H9 (cell line): ENCODE results near the gene FAM83C. TPM values are rescaled to one million over a fixed set of nuclear protein-coding genes. Genes with fewer than 3 reads are reported as not detected.

ENCODE experiments used
- DNase-seq: peaks from one replicate; pipeline ENCODE4 v3.0.0-alpha.2; 2017
- H2AFZ ChIP-seq: one replicate; pipeline ENCODE4 v1.6.1; 2013; ENCODE audit warnings: mild to moderate bottlenecking, low read length, control low read depth, moderate library complexity
- H2AK5ac ChIP-seq: 2 replicates; pipeline ENCODE4 v1.6.1; 2013; ENCODE audit warnings: low read length, control low read depth, mixed read lengths; ENCODE audit not compliant: insufficient read length
- H2BK120ac ChIP-seq: one replicate; pipeline ENCODE4 v1.6.1; 2013; ENCODE audit warnings: low read depth, mild to moderate bottlenecking, low read length, control low read depth, inconsistent platforms; ENCODE audit not compliant: poor library complexity, severe bottlenecking
- H2BK12ac ChIP-seq: 2 replicates; pipeline ENCODE4 v1.6.1; 2013; ENCODE audit warnings: low read length, control low read depth, mixed read lengths, low read depth; ENCODE audit not compliant: insufficient read length
- H2BK15ac ChIP-seq: 2 replicates; pipeline ENCODE4 v1.6.1; 2013; ENCODE audit warnings: low read depth, low read length, control low read depth
- H2BK20ac ChIP-seq: one replicate; pipeline ENCODE4 v1.6.1; 2013; ENCODE audit warnings: low read depth, mild to moderate bottlenecking, low read length, control low read depth, inconsistent platforms; ENCODE audit not compliant: poor library complexity, severe bottlenecking
- H2BK5ac ChIP-seq: 2 replicates; pipeline ENCODE4 v1.6.1; 2013; ENCODE audit warnings: low read length, control low read depth, mixed read lengths; ENCODE audit not compliant: insufficient read length
- H3K14ac ChIP-seq: 2 replicates; pipeline ENCODE4 v1.6.1; 2013; ENCODE audit warnings: low read length, control low read depth; ENCODE audit not compliant: insufficient read depth
- H3K18ac ChIP-seq: 2 replicates; pipeline ENCODE4 v1.6.1; 2013; ENCODE audit warnings: low read depth, mild to moderate bottlenecking, mixed read lengths, low read length, control low read depth; ENCODE audit not compliant: insufficient read length
- H3K23ac ChIP-seq: 2 replicates; pipeline ENCODE4 v1.6.1; 2013; ENCODE audit warnings: low read length, control low read depth, mixed read lengths, low read depth; ENCODE audit not compliant: insufficient read length
- H3K23me2 ChIP-seq: 2 replicates; pipeline ENCODE4 v1.6.1; 2013; ENCODE audit warnings: low read depth, mild to moderate bottlenecking, mixed read lengths, low read length, control low read depth; ENCODE audit not compliant: insufficient read length, poor library complexity, severe bottlenecking
- H3K27ac ChIP-seq: 2 replicates; pipeline ENCODE4 v1.5.1; 2013; ENCODE audit warnings: low read length, control low read depth, mixed read lengths, low read depth; ENCODE audit not compliant: insufficient read length
- H3K27me3 ChIP-seq: 2 replicates; pipeline ENCODE4 v1.6.1; 2013; ENCODE audit warnings: low read length, control low read depth, inconsistent platforms; ENCODE audit not compliant: insufficient read depth
- H3K4ac ChIP-seq: 2 replicates; pipeline ENCODE4 v1.6.1; 2013; ENCODE audit warnings: low read depth, mild to moderate bottlenecking, control low read depth, inconsistent platforms, low read length, moderate library complexity
- H3K4me1 ChIP-seq: 2 replicates; pipeline ENCODE4 v1.6.1; 2013; ENCODE audit warnings: low read length, control low read depth, inconsistent platforms; ENCODE audit not compliant: insufficient read depth
- H3K4me2 ChIP-seq: 2 replicates; pipeline ENCODE4 v1.6.1; 2013; ENCODE audit warnings: low read length, control low read depth, mixed read lengths; ENCODE audit not compliant: insufficient read length, insufficient read depth
- H3K56ac ChIP-seq: 2 replicates; pipeline ENCODE4 v1.6.1; 2013; ENCODE audit warnings: low read depth, mild to moderate bottlenecking, mixed read lengths, low read length, control low read depth; ENCODE audit not compliant: insufficient read length
- H3K79me1 ChIP-seq: 2 replicates; pipeline ENCODE4 v1.6.1; 2013; ENCODE audit warnings: low read depth, mild to moderate bottlenecking, moderate library complexity, low read length, control low read depth, inconsistent platforms; ENCODE audit not compliant: insufficient read depth, poor library complexity, severe bottlenecking
- H3K79me2 ChIP-seq: 2 replicates; pipeline ENCODE4 v1.6.1; 2013; ENCODE audit warnings: low read length, control low read depth, inconsistent platforms; ENCODE audit not compliant: insufficient read depth
- H3K9ac ChIP-seq: 2 replicates; pipeline ENCODE4 v1.6.1; 2013; ENCODE audit warnings: low read length, control low read depth, mixed read lengths; ENCODE audit not compliant: insufficient read length; ENCODE audit errors: extremely low read depth
- H3K9me3 ChIP-seq: one replicate; pipeline ENCODE4 v1.6.1; 2013; ENCODE audit warnings: low read depth, low read length, inconsistent platforms; ENCODE audit not compliant: control insufficient read depth
- H3T11ph ChIP-seq: one replicate; pipeline ENCODE4 v1.6.1; 2013; ENCODE audit warnings: mild to moderate bottlenecking, low read length, control low read depth, inconsistent platforms
- H4K20me1 ChIP-seq: one replicate; pipeline ENCODE4 v1.6.1; 2013; ENCODE audit not compliant: control insufficient read depth, insufficient read length, insufficient read depth
- H4K5ac ChIP-seq: 2 replicates; pipeline ENCODE4 v1.6.1; 2013; ENCODE audit warnings: low read depth, mild to moderate bottlenecking, mixed read lengths, low read length, control low read depth; ENCODE audit not compliant: insufficient read length
- H4K8ac ChIP-seq: replicated peaks from 2 replicates; pipeline ENCODE4 v1.6.1; 2013; ENCODE audit warnings: low read length, control low read depth, mixed read lengths, low read depth; ENCODE audit not compliant: insufficient read length
- H4K91ac ChIP-seq: 2 replicates; pipeline ENCODE4 v1.6.1; 2013; ENCODE audit warnings: low read depth, mild to moderate bottlenecking, moderate library complexity, mixed read lengths, low read length, control low read depth; ENCODE audit not compliant: insufficient read length
- H3K27ac Mint-ChIP-seq, 3 experiments: 2 replicates in 2 of 3; 3 replicates in 1 of 3; pipeline ENCODE4 v1.8.0; 2020 to 2021; ENCODE audit warnings: mixed read lengths in 3 of 3, mild to moderate bottlenecking in 1 of 3, moderate library complexity in 1 of 3
- H3K27me3 Mint-ChIP-seq: 2 replicates; pipeline ENCODE4 v1.8.0; 2021; ENCODE audit warnings: low read depth, mild to moderate bottlenecking, moderate library complexity, mixed read lengths
- H3K36me3 Mint-ChIP-seq, 3 experiments: 2 replicates in 2 of 3; 3 replicates in 1 of 3; pipeline ENCODE4 v1.8.0; 2020 to 2021; ENCODE audit warnings: low read depth in 3 of 3, mixed read lengths in 3 of 3; ENCODE audit not compliant: insufficient read depth in 1 of 3
- H3K4me1 Mint-ChIP-seq, 2 experiments: 2 replicates each; pipeline ENCODE4 v1.8.0; 2020; ENCODE audit warnings: mixed read lengths in 2 of 2
- H3K4me3 Mint-ChIP-seq, 2 experiments: 2 replicates in 1 of 2; 3 replicates in 1 of 2; pipeline ENCODE4 v1.8.0; 2020 to 2021; ENCODE audit warnings: mild to moderate bottlenecking in 2 of 2, mixed read lengths in 2 of 2, moderate library complexity in 1 of 2
- H3K9me3 Mint-ChIP-seq, 2 experiments: 2 replicates in 1 of 2; 3 replicates in 1 of 2; pipeline ENCODE4 v1.8.0; 2020; ENCODE audit warnings: mild to moderate bottlenecking in 2 of 2, mixed read lengths in 2 of 2, moderate library complexity in 1 of 2
- CTCF ChIP-seq: fragments of 200-600 bp; sonication (generic); conservative IDR thresholded peaks from 3 replicates; pipeline ENCODE4 v1.8.0; 2021; ENCODE audit warnings: antibody characterized with exemption, mild to moderate bottlenecking
- WGBS: extraction: QIAGEN DNeasy Blood & Tissue Kit; methylation state at CpG from one replicate; pipeline ENCODE4 v1.1.7; 2013; ENCODE audit warnings: missing lambda C conversion rate, low lambda C conversion rate, mixed read lengths; ENCODE audit not compliant: insufficient read length; ENCODE audit errors: extremely low coverage; 5-methylcytosine and 5-hydroxymethylcytosine counted together
- total RNA-seq: library from RNA; stranded (reverse); gene quantifications from 2 replicates; pipeline ENCODE4 v1.2.1, GENCODE V29; 2021

The FAM83C gene
- total RNA-seq, 1 experiment from 2014 or later: not detected

- no CpG with 5 or more reads among the region's 19 CpGs for WGBS
These were observed 3.7 kb downstream of the FAM83C start for GRCh38 chr20:35288325-35289060.

More at GRCh38 chr20:35288325-35289060, 3.7 kb downstream of the FAM83C start:
- H4K91ac ChIP-seq: no peak overlapping the region
- H2BK12ac ChIP-seq: no peak overlapping the region
- H3K27me3 ChIP-seq: no peaks in the 10 kb centered on the region
- no peak overlapping the region for H3K23ac ChIP-seq
- no peak overlapping the region for H4K8ac ChIP-seq
- Mint-ChIP-seq H3K9me3 (no peaks in the 10 kb centered on the region), H3K4me1 (peaks cover 14 to 15% of the 10 kb centered on the region in 2 experiments), H3K4me3 (no peak overlapping the region), H3K27ac (no peak overlapping the region), H3K27me3 (peaks cover 10% of the 10 kb centered on the region), H3K36me3 (peaks cover 0 to 6% (median 1%) of the 10 kb centered on the region in 3 experiments; a peak in 4 of 7 replicates)
- no peaks in the 10 kb centered on the region for H4K20me1 ChIP-seq
- no peak overlapping the region for H3K4me2 ChIP-seq
- peaks cover 8% of the 10 kb centered on the region for H3K79me2 ChIP-seq
- H2AK5ac ChIP-seq: no peak overlapping the region
- H3K27ac ChIP-seq: no peak overlapping the region
- no peak for DNase-seq
- no peak overlapping the region for H4K5ac ChIP-seq
- no peaks in the 10 kb centered on the region for H3K79me1 ChIP-seq
- TF ChIP-seq CTCF: no peak
- peaks cover 7% of the 10 kb centered on the region for H3K4me1 ChIP-seq
- no peak overlapping the region for H3K18ac ChIP-seq
- no peak overlapping the region for H2BK15ac ChIP-seq
- no peak overlapping the region for H2BK5ac ChIP-seq
- no peak overlapping the region for H2BK120ac ChIP-seq
- H3K56ac ChIP-seq: no peak overlapping the region
- no peak overlapping the region for H2AFZ ChIP-seq
- no peak overlapping the region; the same call in 1 of the 2 replicates for H3K14ac ChIP-seq
- no peak overlapping the region for H3K4ac ChIP-seq
- H2BK20ac ChIP-seq: no peak overlapping the region
- H3K9me3 ChIP-seq: no peaks in the 10 kb centered on the region
- peaks cover 4% of the 10 kb centered on the region for H3K23me2 ChIP-seq
- no peak overlapping the region for H3K9ac ChIP-seq
- H3T11ph ChIP-seq: no peak overlapping the region
